ENCODE data around the gene RAB11FIP4.
"Not testable (repeated sequence)": the region's sequence is repeated elsewhere in the genome, so short reads cannot be mapped to it uniquely, and the experiment has no call there.

Gene RAB11FIP4

DNA sequence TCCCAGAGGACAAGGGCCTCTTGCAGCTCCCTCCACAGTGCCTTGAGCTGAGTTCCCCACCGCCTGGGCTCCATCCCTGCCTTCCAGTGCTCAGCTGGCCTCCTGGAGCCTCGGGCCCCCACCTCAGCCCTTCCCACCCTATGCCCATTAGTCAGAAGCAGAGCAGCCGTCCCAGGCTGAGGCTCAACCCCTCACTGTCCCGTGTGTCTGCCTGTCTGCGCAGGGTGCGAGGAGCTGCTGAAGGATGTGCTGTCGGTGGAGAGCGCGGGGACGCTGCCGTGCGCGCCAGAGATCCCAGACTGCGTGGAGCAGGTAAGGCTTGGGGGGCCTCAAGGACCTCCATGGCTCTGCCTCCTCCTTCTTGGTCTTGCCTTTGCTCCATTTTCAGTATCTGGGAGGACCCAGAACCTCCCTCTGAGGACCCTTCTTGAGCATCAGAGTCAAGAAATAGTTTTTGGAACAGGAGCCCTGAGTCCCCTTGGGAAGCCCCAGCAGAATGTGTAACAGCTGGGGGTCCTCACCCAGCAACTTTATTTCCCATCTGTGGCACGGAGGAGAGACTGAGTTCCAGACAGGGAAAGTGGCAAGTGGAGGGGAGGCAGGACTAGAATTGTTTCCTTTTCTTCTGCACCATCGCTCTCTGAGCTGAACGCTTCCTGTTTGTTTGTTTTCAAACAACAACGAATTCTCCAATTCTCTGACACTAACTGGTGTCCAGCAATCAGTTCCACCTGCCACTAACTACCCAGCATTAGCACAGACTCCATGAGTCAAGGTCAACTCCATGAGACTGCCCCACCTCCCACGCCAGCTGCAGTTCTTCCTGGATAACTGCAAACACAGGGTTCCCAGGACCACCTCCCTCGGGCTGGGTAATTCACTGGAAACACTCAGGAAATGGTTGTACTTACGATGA, 42.6 kb downstream of the RAB11FIP4 start:
- DNase-seq = no peak

DNA sequence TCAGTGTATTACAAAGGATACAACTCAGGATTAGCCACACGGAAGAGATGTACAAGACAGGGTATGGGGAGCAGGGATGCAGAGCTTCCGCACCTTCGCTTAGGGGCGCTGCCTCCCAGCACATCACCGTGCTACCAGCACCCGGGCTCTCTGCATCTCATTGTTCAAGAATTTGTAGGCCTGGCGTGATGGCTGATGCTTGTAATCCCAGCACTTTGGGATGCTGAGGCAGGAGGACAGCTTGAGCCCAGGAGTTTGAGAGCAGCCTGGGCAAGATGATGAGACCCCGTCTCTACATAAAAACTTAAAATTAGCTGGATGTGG, 43.2 kb downstream of the RAB11FIP4 start:
- DNase-seq = no peak

DNA sequence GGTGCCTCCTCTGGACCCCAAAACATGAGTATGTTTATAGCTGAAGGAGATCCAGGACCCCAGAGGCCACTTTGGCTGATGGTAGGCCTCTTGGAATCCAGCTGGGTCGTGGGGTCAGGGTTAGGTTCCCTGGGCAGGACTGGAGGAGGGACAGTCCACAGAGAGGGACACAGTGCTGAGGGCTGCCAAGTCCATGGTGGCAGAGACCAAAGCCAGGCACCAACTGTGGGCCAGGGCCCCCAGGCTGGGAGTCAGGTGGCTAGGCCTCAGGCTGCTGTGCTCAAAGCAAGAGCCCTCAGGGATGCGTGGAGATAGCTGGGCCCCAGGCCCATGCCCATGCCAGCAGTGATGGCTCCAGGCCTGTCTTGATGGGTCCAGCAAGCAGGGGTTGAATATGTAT, 44.1 kb downstream of the RAB11FIP4 start:
- DNase-seq = no peak

DNA sequence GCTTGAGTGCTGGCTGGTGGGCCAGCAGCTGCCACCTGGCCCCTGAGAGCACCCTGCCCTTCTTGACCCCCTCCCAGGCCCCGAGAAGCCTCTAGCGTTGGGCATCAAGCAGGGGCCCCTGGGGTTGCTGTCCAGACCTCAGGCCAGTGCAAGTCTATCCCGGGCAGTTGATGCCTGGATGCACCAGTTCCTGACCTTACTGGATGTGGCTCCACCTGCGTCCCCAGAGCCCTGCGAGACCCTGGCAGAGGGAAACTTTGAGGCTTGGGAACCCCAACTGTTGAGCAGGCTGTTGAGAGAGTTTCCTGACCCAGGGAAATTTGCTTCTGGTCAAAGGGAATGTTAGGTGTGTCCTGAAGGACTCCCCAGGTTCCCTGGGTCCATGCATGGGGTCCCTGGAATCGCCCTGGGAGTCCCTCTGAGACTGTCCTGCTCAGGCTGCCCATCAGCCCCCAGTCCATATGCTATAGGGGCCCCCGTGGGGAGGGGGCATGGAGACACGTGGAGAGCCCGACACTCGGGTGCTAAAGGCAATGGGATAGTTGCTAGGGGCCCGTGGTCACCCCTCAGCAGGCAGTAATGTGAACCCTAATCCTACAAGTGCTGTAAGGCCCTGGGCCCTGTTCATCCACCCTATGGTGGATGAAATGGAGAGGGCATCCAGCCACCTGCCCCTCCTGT, 46.4 kb downstream of the RAB11FIP4 start:
- DNase-seq = no peak

DNA sequence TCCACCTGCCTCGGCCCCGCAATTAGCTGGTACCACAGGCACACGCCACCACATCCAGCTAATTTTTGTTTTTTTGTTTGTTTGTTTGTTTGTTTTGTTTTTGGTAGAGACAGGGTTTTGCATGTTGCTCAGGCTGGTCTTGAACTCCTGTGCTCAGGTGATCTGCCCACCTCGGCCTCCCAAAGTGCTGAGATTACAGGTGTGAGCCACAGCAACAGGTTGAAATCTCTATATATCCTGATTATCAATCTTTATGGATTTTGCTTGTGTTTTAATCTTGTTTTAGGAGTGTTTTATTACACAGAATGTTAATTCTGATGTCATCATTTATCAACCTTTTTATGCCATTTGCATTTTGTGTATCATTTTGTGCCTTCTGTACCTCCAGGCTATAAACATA, 48.2 kb downstream of the RAB11FIP4 start:
- no peak for DNase-seq

DNA sequence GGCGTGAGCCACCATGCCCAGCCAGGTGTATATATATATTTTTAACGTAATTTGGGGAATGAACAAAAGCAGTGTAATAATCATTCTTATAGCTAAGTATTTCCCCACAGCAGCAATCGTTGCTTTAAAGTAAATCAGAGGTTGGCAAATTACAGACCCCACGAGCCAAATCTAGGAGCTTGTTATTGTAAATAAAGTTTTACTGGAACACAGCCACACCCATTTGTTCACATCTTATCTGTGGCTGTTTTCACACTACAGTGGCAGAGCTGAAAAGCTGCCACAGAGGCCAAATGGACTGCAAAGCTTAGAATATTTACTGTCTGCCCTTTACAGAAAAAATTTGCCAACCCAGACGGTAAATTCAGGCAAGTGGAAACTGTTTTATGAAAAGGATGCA, 50.8 kb downstream of the RAB11FIP4 start:
- no peak for DNase-seq

DNA sequence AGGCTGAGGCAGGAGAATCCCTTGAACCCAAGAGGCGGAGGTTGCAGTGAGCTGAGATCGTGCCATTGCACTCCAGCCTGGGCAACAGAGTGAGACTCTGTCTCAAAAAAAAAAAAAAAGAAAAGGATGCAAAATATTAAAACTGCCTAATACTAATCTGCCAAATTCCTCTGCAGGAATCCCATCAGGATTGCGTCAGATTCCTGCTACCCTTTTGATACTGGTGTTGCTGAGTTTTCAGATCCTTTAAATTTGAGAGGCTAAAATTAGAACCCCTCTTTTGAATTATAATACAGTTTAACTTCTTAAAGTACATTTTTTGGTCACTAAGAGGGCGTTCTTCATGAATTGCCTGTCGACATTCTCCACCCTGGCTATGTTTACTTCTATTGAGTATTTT, 51.4 kb downstream of the RAB11FIP4 start:
- DNase-seq = not testable (repeated sequence)

DNA sequence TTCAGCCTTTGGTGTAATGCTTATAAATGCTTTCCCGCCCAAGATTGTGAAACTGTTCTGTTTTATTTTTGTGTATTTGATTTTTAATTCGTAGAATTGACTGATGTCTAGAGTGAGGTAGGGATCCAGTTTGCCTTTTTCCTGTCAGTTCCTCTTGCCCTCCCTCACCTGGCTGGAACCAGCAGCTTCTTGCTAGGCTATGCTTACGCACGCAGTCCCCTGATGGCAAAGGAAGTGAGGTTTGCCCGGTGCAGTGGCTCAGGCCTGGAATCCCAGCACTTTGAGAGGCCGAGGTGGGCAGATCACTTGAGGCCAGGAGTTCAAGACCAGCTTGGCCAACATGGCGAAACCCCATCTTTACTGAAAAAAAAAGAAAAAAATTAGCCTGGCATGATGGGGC, 51.9 kb downstream of the RAB11FIP4 start:
- no peak for DNase-seq

DNA sequence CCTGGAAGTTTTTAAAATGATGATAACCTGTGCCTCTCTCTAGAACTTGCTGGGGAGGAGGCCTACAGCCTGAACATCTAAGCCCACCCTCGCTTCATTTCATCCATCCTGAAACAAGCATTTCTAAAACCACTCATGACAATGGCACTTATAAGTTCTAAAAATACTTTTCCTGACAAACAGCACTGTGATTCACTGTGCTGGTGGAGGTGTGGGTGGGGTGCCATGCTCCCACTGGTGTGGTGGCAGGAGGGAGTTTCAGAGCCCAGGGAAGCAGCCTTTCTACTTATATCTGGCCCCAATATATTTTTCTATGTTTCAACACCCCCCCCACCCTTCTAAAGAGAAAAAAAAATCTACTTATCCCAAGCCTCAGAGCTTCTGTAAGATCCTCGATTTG, 52.6 kb downstream of the RAB11FIP4 start:
- no peak for DNase-seq

DNA sequence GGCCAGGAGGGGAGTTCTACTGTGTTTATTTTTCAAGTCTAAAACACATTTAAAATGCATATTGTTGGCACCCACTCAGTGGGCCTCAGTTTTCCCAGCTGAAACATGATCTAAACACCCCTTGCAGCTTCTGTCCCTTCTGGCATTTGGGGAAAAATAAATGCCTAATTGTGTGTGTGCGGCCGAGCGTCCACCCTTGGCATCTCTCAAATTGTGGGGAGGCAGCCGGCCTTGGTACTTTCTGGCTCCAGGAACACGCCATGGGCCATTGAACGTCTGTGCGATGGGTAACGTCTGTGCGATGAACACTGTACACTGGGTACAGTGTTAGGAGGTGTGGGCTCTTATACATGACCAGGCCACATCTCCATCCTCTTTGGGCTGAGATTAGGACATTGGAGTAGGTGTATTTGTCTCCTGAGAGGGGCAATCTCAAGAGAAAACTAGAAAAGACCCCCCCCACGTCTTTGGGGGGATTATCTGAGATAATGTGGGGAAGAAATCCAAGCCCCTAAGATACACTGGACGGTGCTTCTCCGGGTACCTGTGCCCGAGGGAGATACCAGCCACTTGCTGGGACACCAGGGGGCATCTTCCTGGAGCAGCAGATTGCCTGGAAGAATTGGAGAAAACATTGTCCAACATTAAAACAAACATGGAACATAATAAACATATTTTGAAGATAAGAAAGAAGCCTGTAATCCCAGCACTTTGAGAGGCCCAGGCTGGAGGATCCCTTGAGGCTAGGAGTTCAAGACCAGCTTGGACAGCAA, 54.9 kb downstream of the RAB11FIP4 start:
- DNase-seq = no peak

DNA sequence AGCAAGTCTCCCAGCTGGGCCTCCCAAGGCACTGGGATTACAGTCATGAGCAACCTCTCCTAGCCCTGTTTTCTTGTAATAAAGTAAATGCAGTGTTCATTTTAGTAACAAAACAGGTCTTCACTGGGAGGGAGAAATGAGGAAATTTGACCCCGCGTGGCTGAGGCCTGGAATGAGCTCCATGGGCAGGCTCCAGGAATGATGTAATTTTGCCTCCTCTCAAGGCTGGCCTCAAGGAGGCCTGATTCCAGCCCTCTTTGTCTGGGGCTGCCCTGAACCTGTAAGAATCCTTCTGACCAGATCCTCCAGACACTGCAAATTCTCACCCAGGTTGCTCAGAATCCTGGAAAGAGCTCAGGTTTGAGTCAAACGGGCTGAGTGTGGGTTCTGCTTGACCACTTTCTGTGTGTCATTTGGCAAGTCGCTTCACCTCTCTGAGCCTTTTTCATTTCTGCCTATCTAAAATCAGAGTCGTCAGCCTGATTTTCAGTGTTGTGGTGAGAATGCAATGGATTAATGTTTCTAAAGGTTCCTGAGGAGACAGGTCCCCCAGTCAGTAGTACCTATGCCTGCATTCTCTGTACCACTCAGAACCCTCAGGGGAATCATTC, 57.1 kb downstream of the RAB11FIP4 start:
- no peak for DNase-seq

DNA sequence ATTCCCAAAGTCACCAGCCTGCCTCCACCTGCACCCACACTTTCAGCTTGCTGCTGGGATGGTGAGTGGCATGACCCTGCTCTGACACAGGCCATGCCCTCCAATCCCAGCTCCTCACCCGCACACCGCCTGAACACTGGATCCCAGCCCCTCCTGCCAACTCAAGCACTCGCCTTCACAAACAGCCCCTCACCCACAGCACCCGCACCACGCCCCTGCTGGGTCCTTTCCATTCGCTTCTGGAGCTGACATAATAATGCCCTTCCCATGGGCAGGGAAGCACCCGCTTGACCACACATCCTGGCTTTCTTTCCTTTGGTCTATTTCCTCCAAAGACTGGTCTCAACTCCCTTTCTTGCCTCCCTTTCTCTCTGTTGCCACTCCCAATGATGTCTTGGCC, 57.6 kb downstream of the RAB11FIP4 start:
- DNase-seq = no peak

DNA sequence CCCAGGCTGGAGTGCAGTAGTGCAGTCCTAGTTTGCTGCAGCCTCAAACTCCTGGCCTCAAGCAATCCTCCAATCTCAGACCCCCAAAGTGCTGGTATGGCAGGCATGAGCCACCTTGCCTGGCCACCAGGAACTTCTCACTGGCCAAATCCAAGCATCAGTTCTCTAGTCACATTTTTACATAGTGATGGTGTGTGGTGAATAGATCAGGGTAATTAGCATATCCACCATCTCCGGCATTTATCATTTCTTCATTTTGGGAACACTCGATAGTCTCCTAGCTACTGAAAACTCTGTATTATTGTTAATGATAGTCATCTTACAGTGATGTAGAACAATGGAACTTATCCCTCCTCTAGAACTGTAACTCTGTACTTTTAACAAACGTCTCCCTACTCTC, 58.3 kb downstream of the RAB11FIP4 start:
- no peak for DNase-seq

DNA sequence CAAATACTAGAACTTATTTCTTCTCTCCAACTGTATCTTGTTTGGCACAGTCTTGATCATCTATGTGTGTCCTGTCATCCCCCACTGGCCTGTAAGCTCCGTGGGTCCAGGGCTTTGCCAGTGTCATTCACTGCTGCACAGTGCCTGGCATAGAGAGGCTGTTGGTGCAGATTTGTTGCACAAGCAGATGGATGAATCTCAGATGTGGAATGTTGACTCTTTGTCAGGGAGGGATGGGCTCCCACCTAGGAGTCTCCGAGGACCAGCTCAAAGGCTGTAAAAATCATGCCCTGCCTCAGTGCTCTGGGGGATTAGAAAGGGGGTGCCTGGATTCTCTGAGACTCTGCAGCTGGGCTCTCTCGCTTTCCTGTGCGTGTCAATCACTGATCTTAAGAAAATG, 60.6 kb downstream of the RAB11FIP4 start:
- no peak for DNase-seq

DNA sequence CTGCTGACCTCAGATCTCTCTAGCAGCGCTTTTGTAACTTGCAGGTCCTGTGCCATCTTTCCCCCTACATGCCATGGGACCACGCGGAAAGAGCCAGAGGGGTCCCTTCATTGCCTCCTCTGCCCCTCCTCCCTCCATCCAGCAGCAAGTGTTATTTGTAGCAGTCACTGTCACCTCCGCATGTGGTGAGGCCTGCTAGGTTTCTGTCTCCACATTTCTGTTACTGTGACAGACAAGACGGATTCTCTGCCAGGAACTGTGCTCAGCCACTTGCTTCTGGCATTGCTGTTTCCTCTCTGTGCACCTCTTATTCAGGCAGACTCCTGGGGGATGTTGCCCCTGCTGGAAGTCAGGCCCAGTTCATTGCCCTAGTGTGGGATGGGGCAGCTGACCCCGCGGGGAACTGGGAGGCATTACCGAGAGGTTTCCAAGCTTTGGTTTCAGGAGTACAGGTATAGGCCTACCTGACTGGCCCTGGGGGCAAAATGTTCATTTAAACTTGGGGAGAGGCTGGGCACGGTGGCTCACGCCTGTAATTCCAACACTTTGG, 61.2 kb downstream of the RAB11FIP4 start:
- DNase-seq = no peak

DNA sequence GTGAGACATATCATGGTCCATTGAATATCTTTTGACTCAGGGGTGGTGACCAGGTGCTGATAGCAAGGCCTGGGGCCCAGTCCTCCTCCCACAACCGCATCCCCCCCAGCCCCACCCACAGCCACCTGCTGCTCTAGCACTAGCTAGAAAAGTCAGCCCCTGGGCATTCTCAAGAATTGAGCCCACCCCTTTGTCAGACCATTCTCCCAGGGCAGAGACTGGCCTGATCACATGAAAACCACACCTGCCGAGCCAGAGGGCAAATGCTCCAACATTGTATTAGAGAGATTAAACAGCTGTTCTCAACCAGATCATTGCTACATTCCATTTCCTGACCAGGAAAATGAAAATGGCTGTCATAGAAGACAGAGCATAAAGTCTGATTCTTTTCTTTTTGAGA, 62.4 kb downstream of the RAB11FIP4 start:
- DNase-seq = no peak

DNA sequence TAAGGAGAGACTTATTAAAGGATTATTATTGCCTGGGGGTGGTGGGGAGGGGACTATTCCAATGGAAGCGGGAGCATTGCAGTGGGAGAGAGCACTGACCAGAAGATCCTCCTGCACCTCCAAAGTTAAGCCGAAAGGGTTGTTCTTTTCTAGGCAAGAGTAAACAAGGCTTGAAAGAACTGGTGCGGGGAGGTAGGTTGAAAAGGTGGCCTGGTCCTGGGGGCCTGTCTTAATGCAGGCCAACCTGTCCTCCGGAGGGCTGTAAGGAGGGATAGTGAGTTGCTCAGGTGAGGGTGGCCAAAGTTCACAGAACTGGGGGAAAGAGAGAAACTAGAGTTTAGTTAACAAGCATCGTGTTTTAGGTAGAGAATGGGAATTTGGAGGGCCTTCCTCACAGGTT, 65.3 kb downstream of the RAB11FIP4 start:
- DNase-seq = no peak

DNA sequence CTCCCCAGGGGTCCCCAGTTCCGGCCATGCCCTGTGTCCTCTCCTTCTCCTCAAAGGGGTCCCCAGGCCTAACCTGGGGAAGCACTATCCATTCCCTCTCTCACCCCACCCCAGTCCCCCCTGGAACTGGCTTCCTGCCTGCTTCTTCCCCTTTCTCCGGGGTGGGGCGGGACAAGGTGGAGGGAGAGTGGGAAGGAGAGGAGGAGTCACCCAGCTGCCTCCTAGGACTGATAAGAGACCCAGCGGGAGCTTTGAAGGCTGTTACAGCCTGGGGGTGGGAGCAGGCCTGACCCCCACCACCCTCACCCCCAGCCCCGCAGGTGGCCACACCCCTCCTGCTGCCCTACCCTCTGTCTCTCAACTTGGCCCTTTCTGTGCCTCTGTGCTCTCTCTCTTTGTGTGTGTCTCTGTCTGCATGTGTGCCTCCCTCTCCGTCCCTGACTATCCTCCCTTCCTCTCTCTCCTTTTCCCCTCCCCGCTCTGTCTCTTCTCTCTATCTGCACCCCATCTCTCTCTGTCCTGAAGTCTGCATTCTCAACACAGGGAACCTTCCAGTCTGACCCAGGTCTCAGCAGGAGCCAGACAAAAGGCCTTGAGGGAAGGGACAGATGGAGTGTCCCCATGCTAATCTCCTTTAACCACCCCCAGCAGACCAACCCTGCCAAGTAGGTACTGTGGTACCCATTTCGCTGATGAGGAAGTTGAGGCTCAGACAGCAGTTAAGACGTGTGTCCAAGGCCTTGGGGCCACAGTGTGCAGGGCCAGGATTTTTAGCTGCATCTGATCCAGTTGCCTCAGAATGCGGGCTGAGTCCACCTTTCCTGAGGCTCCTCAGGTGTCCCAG, 66.1 kb downstream of the RAB11FIP4 start:
- DNase-seq = no peak

DNA sequence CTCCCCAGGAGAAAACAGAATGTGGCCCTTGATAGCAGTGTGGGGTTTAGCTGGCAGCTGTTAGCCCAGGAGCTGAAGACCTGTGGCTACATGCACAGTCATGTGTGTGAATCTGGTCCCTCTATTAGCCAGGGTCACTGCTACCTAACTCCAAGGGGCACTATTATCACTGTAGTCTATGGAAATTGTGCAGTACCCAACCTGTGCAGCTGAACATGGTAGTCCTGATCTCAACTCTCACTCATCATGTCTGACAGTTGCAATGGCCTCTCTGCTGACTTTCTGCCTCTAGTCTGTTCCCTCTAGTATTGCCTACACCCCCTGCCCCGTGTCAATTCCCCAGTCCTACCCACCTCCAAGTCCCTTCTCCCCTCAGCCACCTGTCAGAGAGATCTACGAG, 67.4 kb downstream of the RAB11FIP4 start:
- DNase-seq = no peak

DNA sequence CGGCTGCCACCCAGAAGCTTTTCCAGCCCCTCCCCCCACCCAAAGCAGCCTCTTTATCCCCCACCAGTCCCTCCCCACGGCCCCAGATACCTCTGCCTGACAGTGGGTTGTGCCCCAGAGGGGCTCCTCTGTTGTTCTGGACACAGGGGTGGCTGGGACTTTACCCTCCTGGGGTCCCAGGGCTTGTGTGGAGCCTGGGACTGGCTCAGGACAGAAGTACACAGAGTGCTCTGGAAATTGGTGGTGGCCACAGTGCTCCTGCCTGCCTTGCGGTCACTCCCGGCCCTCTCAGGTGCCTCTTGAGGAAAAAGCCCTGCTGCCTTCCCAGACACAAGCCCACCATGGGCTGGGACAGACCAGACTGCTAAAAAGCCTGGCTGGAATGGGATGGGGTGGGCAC, 68.2 kb downstream of the RAB11FIP4 start:
- DNase-seq = no peak

DNA sequence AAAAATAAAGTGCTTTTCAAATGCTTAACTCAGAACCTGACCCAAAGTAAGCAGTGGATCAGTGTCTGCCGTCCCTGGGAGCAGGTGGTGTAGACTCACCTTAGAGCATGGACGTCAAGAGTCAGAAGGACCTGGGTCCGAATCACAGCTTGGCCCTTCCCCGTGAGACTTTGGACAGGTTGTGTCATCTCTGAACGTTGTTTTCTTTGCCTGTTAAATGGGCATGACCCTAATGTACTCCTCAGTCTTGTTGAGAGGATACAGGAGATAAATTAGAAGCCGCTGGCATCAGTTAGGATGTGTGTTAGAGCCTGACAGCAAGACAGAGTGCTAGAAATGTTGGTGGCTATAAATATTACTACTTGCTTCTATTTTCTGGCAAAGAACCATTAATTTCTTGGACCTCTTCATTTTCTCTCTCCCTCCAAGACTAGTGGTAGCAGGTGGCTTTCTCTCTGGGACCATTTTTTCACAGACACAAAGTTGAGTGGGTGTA, 68.8 kb downstream of the RAB11FIP4 start:
- no peak for DNase-seq

DNA sequence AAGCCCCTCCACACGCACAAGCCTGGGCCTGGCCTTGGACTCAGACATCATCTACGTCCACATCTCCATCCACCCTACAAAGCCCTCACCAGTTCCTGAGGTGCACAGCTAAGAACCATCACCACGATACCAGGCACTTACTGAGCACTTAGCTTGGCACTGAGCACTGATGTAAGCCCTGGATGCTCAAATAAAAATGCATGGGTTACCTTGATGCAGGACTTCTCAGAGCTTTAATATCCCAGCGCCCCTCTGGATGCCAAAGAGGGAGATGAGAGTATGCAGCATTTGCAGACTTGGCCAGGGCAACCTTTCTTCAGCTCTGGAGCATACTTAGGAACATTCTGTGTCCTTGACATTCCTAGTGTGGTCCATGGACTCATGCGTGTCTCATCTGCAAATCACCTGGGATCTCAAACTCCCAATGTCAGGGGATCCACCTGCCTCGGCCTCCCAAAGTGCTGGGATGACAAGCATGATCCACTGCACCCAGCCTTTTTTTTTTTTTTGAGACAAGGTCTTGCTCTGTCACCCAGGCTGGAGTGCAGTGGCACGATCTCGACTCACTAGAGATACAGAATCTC, 69.8 kb downstream of the RAB11FIP4 start:
- DNase-seq = no peak
